SU-DHL-6 (cell line): Measurements from ENCODE around the gene HASPIN.

Source experiments
- CTCF ChIP-seq: fragments of 200-600 bp; sonication (generic); IDR thresholded peaks from one replicate; pipeline ENCODE4 v1.5.1; 2017; ENCODE audit warnings: antibody characterized with exemption, mild to moderate bottlenecking, low read length, moderate library complexity; ENCODE audit not compliant: insufficient read depth, poor library complexity, severe bottlenecking
- EZH2phosphoT487 ChIP-seq: fragments of 200-600 bp; sonication (generic), shearing (Covaris generic); conservative IDR thresholded peaks from 2 replicates; pipeline ENCODE4 v1.6.1; 2018; ENCODE audit warnings: mild to moderate bottlenecking, antibody characterized with exemption, low read length, moderate library complexity, mixed read lengths

GRCh38 chr17:3723556-3724377, at the start of gene HASPIN:
- TF ChIP-seq CTCF (no peak), EZH2phosphoT487 (no peak)
